K562 (cell line): Measurements from ENCODE around the gene MAP2K4. TPM values are rescaled to one million over a fixed set of nuclear protein-coding genes. Genes with fewer than 3 reads are reported as not detected.

Source experiments
- ARID2 ChIP-seq: fragments of 450-650 bp; IDR thresholded peaks from 2 replicates; pipeline ENCODE4 v1.6.1; 2017; ENCODE audit warnings: antibody characterized with exemption, mild to moderate bottlenecking
- CBX5 ChIP-seq: IDR thresholded peaks from 2 replicates; pipeline ENCODE4 v1.6.1; 2014; ENCODE audit warnings: low read depth, borderline replicate concordance
- KLF6 ChIP-seq: fragments of 250-450 bp; sonication (Bioruptor Pico); IDR thresholded peaks from 2 replicates; pipeline ENCODE4 v1.4.0; 2020; ENCODE audit warnings: mild to moderate bottlenecking, moderate library complexity, borderline replicate concordance
- RBM39 ChIP-seq: fragments of 200-400 bp; formaldehyde crosslinking; optimal IDR thresholded peaks from 2 replicates; pipeline ENCODE3; 2018; ENCODE audit warnings: low read depth, low read length
- SRSF1 ChIP-seq: fragments of 200-400 bp; formaldehyde crosslinking; IDR thresholded peaks from 2 replicates; pipeline ENCODE4 v1.6.1; 2017; ENCODE audit warnings: mild to moderate bottlenecking, low read depth, low read length, moderate library complexity
- XRCC3 ChIP-seq: fragments of 450-650 bp; IDR thresholded peaks from 2 replicates; pipeline ENCODE4 v1.6.1; 2017; ENCODE audit warnings: mild to moderate bottlenecking, moderate library complexity
- ZKSCAN1 ChIP-seq: fragments of 150-350 bp; IDR thresholded peaks from 2 replicates; pipeline ENCODE4 v1.6.1; 2016; ENCODE audit warnings: low read depth, low read length
- ZNF146 ChIP-seq: IDR thresholded peaks from one replicate; pipeline ENCODE4 v1.6.1; 2018; ENCODE audit warnings: missing compliant biosample characterization; ENCODE audit not compliant: unreplicated experiment
- polyA plus RNA-seq, 8 experiments: library from polyadenylated mRNA; depleted of rRNA in 4 of 8; stranded (reverse) in 5 of 8; unstranded in 3 of 8; fragments of >200 nt; fragmentation: Nextera tagmentation in 2 of 8; fragmentation: Illumina TruSeq in 1 of 8; extraction: Ambion mirVana in 2 of 8; extraction: Trizol in 1 of 8; gene quantifications; 2 replicates each; pipeline versions ENCODE4 v1.2.1 to v1.2.3, GENCODE V29; 2011 to 2014; ENCODE audit warnings: inconsistent platforms in 1 of 8, missing spikeins in 1 of 8
- total RNA-seq, 7 experiments: library from RNA; depleted of rRNA in 6 of 7; stranded (reverse); fragments of >200 nt in 6 of 7; fragmentation: Illumina TruSeq in 2 of 7; extraction: Trizol in 2 of 7; gene quantifications; 2 replicates each; pipeline versions ENCODE4 v1.2.1 to v1.2.3, GENCODE V29; 2011 to 2021; ENCODE audit warnings: low replicate concordance in 1 of 7
- TF ChIP-seq, protein P1 (sequence below): fragments of 150-350 bp; conservative IDR thresholded peaks from 2 replicates; pipeline ENCODE4 v1.6.1; 2014; ENCODE audit warnings: low read length
- TF ChIP-seq, protein P2 (sequence below): sonication (generic); formaldehyde crosslinking; IDR thresholded peaks from 2 replicates; pipeline ENCODE4 v1.8.0; 2022; ENCODE audit warnings: mild to moderate bottlenecking, missing genetic modification reagents
- TF ChIP-seq, protein P3 (sequence below): fragments of 250-450 bp; sonication (Bioruptor Pico); IDR thresholded peaks from 2 replicates; pipeline ENCODE4 v1.4.0; 2020

Gene MAP2K4
- total and polyA plus RNA-seq, 9 of the 15 experiments (the other 6 are each of a cell fraction or from before 2014, with no cell fraction given), result 3.0 to 15.9 (median 10.8) TPM

DNA sequence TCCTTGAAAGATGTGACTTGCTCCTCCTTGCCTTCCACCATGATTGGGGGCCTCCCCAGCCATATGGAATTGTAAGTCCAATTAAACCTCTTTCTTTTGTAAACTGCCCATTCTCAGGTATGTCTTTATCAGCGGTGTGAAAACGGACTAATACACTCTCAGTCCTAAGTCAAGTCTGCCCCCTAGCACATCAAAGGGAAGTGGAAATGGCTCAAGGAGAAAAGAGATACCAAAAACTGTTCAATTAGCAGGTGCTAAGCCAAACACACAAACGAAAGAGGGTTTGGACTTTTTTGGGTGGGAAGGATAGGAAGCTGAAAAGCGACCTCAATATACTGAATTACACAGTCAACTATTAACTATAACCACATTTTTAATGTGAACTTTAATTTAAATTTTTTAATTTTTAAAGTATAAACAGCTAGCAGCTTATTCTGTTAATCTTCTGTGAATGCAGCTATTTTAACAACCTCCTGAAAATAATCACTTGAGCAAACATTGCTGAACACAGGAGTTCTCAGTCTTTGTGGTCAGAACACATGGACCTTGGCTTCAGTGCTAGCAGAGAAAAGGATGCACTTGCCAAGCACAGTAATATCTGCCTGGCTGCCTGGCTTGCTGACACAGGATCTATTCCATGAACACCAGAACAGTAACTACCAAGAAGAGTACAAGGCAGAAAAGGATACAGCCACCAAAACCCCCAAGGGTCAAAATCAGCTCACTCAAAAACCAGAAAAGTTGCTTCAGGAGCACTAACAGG is 34.3 kb upstream of the MAP2K4 start (continued):
- no peak for TF ChIP-seq ZKSCAN1
- TF ChIP-seq, protein P1, sequence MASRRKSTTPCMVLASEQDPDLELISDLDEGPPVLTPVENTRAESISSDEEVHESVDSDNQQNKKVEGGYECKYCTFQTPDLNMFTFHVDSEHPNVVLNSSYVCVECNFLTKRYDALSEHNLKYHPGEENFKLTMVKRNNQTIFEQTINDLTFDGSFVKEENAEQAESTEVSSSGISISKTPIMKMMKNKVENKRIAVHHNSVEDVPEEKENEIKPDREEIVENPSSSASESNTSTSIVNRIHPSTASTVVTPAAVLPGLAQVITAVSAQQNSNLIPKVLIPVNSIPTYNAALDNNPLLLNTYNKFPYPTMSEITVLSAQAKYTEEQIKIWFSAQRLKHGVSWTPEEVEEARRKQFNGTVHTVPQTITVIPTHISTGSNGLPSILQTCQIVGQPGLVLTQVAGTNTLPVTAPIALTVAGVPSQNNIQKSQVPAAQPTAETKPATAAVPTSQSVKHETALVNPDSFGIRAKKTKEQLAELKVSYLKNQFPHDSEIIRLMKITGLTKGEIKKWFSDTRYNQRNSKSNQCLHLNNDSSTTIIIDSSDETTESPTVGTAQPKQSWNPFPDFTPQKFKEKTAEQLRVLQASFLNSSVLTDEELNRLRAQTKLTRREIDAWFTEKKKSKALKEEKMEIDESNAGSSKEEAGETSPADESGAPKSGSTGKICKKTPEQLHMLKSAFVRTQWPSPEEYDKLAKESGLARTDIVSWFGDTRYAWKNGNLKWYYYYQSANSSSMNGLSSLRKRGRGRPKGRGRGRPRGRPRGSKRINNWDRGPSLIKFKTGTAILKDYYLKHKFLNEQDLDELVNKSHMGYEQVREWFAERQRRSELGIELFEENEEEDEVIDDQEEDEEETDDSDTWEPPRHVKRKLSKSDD, result no peak
- no peak for TF ChIP-seq KLF6
- TF ChIP-seq, protein P2, sequence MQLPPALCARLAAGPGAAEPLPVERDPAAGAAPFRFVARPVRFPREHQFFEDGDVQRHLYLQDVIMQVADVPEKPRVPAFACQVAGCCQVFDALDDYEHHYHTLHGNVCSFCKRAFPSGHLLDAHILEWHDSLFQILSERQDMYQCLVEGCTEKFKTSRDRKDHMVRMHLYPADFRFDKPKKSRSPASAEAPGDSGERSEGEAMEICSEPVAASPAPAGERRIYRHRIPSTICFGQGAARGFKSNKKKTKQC (CRISPR knock-in tag), result no peak
- TF ChIP-seq XRCC3, result no peak
- TF ChIP-seq ARID2, result no peak
- TF ChIP-seq, protein P3, sequence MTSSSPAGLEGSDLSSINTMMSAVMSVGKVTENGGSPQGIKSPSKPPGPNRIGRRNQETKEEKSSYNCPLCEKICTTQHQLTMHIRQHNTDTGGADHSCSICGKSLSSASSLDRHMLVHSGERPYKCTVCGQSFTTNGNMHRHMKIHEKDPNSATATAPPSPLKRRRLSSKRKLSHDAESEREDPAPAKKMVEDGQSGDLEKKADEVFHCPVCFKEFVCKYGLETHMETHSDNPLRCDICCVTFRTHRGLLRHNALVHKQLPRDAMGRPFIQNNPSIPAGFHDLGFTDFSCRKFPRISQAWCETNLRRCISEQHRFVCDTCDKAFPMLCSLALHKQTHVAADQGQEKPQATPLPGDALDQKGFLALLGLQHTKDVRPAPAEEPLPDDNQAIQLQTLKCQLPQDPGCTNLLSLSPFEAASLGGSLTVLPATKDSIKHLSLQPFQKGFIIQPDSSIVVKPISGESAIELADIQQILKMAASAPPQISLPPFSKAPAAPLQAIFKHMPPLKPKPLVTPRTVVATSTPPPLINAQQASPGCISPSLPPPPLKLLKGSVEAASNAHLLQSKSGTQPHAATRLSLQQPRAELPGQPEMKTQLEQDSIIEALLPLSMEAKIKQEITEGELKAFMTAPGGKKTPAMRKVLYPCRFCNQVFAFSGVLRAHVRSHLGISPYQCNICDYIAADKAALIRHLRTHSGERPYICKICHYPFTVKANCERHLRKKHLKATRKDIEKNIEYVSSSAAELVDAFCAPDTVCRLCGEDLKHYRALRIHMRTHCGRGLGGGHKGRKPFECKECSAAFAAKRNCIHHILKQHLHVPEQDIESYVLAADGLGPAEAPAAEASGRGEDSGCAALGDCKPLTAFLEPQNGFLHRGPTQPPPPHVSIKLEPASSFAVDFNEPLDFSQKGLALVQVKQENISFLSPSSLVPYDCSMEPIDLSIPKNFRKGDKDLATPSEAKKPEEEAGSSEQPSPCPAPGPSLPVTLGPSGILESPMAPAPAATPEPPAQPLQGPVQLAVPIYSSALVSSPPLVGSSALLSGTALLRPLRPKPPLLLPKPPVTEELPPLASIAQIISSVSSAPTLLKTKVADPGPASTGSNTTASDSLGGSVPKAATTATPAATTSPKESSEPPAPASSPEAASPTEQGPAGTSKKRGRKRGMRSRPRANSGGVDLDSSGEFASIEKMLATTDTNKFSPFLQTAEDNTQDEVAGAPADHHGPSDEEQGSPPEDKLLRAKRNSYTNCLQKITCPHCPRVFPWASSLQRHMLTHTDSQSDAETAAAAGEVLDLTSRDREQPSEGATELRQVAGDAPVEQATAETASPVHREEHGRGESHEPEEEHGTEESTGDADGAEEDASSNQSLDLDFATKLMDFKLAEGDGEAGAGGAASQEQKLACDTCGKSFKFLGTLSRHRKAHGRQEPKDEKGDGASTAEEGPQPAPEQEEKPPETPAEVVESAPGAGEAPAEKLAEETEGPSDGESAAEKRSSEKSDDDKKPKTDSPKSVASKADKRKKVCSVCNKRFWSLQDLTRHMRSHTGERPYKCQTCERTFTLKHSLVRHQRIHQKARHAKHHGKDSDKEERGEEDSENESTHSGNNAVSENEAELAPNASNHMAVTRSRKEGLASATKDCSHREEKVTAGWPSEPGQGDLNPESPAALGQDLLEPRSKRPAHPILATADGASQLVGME (CRISPR knock-in tag), result no peak
- no peak for TF ChIP-seq RBM39
- no peak for TF ChIP-seq CBX5
- no peak for TF ChIP-seq ZNF146 (CRISPR knock-in tag)
- no peak for TF ChIP-seq SRSF1
